GM19455 (cell line): ENCODE results near the gene TJP1.
"Not testable (repeated sequence)": the region's sequence is repeated elsewhere in the genome, so short reads cannot be mapped to it uniquely, and the experiment has no call there.

Experiments used
- ATAC-seq: cut with Tn5 transposase; IDR thresholded peaks from one replicate; pipeline ENCODE4 v1.9.1; 2021; ENCODE audit not compliant: unreplicated experiment

TJP1 gene

GRCh38 chr15:29800491-29801366 lies 21.5 kb downstream of the TJP1 start:
- no peak for ATAC-seq

DNA sequence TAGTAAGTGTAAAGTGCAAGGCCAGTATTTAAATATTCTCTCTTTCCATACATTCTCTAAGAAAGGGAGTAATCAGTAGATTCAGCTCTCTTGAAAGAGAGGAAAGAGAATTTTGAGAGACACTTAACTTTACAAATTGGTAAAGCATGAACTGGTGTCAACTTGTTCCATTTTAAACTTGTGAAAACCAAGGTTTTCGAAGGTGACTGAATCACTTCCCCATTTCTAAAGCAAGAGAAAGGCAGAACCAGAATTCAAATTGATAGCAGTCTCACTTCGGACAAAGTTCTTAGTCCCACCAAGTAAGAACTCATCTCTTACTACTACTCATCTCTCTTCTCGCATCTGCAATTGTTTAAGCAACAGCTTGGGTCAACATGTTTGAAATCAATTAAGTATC lies 22.4 kb downstream of the TJP1 start:
- ATAC-seq: no peak

- no peak for ATAC-seq
Observed at GRCh38 chr15:29795610-29796009, 26.7 kb downstream of the TJP1 start.

GRCh38 chr15:29792426-29793159 lies 29.7 kb downstream of the TJP1 start:
- no peak for ATAC-seq

- ATAC-seq: no peak
Observed at GRCh38 chr15:29790607-29791006, 31.7 kb downstream of the TJP1 start.

DNA sequence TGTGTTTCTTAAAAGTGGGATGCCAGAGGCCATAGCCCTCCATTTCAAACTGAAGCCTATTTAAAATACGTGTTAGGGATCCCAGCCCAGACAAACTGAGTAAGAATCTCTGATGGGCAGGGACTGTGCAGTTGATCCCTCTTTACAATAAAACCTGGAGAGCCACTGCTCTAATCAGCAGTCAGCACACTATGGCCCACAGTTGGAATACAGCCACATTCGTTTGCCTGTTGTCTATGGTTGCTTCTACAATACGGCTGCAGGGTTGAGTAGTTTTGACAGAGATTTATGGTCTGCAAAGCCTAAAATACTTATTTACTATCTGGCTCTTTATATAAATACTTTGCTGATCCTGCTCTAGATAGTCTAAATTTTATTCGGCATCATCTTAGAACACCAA lies 32.4 kb downstream of the TJP1 start:
- no peak for ATAC-seq

GRCh38 chr15:29788433-29789034 lies 33.7 kb downstream of the TJP1 start:
- ATAC-seq: no peak

GRCh38 chr15:29787767-29788166 lies 34.5 kb downstream of the TJP1 start:
- ATAC-seq: no peak

- no peak for ATAC-seq
Observed at GRCh38 chr15:29785642-29786041, 36.6 kb downstream of the TJP1 start.

DNA sequence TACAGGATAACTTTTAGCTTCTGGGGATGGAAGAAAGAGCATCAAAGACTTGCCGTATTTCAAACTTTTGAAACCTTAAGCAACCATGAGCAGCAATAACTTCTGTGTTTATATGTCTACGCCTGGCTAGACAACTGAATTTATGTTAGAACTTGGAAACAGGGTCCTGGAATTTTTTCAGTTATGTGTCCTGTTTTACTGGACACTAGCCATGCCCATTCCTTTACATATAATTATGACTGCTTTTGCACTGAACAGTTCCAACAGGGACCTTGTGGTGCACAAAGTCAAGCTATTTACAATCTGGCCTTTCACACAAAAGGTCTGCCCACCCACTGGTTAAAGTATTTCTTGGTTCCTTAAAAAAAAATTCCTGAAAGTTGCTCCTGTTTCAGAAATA lies 37.1 kb downstream of the TJP1 start:
- ATAC-seq: no peak

DNA sequence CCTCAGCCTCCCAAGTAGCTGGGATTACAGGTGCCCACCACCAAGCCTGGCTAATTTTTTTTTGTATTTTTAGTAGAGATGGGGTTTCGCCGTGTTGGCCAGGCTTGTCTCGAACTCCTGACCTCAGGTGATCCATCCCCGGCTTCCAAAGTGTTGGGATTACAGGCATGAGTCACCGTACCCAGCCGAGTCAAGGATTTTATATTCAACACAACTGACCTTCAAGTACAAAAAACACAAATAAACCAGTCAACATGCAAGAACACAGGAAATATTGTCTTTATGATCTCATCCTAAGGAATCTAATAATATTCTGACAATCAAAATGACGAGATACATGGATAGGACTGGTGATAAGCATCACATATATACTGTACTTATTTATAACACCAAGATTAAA lies 37.9 kb downstream of the TJP1 start:
- ATAC-seq: no peak

DNA sequence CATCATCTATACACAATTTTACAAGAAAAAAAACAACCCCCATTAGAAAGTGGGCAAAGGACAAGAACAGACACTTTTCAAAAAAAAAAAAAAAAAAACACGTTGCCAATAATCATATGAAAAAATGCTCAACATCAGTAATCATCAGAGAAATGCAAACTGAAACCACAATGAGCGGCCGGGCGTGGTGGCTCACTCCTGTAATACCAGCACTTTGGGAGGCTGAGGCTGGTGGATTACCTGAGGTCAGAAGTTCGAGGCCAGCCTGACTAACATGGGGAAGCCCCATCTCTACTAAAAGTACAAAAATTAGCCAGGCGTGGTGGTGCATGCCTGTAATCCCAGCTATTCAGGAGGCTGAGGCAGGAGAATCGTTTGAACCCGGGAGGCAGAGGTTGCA lies 39.5 kb downstream of the TJP1 start:
- ATAC-seq: not testable (repeated sequence)

GRCh38 chr15:29778382-29778781 lies 43.9 kb downstream of the TJP1 start:
- ATAC-seq: no peak

DNA sequence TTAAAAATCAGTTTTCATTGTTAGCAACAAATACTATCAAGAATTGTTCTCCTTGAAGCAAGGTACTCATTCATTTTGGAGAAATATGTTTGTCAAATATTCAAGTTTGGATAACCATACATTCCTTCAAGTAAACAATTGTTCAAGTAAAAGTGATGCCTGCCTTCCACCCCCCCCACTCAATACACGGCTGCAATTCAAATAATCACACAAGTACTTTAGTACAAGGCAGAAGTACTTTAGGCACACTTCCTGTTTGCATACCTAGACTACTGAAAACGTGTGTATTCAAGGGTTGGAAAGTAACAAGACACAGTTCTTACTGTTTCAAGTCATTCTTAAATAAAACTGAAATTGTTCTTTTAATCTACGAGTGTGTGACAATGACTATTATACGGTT lies 45.4 kb downstream of the TJP1 start:
- ATAC-seq: no peak

DNA sequence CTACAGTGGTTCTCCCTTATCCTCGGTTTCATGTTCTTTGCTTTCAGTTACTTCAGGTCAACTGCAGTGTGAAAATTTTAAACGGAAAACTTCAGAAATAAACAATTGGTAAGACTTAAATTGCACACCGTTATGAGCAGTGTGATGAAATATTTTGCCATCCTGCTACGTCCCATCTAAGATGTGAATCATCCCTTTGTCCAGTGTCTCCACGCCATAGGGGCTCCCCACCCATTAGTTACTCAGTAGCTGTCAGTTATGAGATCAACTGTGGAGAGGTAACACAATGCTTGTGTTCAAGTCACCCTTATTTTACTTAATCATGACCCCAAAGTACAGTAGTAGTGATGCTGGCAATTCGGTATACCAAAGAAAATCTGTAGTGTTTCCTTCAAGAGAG lies 47.4 kb downstream of the TJP1 start:
- ATAC-seq: no peak

DNA sequence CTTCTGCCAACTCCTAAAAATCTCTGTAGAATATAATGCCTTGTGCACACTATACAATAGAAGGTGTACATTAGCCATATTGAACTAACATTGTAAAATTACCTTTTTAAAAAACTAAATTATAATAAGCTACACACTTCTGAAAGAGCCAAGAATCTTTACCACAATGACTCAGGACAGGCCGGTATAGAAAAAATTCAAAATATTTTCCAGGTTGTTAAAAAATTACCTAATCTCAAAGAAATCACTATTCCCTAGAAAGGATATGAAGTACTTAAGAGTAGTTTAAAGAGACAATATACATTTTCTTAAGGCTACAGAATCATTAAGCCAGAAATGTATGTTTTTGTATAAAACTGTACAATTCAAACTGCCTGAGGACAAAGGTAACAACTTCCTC lies 48.5 kb downstream of the TJP1 start:
- ATAC-seq: no peak

DNA sequence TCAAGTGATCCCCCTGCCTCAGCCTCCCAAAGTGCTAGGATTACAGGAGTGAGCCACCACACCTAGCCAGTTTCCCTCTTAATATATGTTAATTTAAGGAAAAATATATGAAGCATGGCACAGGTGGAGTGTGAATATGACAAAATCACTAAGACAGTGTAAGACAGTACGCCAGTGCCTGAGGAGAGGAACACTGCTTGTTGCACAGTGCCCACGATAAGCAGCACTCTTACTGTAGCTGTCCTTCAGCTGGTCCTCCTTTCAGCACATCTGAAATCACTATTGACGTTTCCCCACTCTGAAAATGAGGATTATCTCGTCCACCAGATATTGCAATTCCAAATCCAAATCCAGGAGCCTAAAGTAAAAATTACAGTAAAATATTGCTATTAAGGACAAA lies 49.3 kb downstream of the TJP1 start:
- ATAC-seq: no peak

DNA sequence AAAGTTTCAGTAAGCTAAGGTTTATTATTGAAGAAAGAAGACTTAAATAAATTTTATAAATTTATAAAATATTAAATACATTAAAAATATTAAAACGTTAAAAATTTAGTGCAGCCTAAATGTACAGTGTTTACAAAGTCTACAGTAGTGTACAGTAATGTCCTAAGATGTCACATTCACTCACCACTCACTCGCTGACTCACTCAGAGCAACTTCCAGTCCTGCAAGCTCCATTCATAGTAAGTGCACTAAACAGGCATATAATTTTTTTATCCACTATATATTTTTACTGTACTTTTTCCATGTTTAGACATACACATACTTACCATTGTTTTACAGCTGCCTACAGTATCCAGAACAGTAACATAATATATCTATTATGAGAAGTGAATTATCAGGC lies 51.5 kb downstream of the TJP1 start:
- ATAC-seq: no peak

DNA sequence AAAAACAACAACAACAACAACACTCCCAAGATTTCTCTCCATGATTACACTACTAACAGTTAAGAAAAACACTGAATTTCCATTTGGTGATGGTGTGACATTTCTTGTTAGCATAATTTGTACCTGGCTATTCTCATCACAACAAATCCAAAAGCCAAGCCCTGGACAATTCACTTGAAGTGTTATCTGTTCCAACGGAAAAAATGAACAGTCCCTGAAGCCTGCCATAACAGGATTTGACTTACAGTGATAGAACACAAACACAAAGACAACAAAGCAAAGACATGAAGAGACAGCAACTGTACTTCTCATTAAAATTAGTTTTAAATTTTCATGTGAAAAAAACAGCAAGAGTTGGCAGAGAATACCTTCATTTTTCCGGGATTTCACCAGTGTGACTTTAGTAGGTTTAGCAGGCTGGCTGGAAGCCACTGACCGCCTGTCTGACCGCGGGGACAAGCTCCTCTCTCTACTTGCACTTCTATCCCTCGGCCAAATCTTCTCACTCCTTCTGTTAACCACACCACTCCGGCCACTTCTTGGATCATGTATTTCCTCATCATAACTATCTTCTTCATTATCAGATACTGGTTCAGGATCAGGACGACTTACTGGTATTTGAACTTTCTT lies 56.3 kb downstream of the TJP1 start:
- no peak for ATAC-seq

DNA sequence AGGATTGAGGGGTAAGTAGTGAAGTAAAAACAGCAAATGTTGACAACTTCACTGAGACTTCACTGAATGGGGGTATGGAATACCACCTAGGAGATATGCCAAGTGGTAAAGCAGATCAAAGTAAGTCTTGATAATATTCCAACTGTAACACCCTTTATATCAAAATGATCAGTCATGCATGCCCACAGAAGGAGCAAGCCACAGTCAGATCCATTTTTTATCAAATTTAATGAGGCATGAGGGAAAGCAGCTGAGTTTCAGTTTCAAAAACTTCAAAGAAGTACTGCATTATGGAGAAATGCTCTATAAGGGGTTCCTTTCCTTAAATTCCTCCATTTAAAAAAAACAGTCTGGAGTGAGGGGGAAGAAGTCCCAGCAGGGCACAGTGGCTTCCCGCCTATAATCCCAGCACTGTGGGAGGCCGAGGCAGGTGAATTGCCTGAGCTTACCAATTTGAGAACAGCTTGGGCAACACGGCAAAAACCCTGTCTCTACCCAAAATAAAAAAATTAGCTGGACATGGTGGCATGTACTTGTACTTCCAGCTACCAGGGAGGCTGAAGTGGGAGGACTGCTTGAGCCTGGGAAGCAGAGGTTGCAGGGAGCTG lies 56.9 kb downstream of the TJP1 start:
- no peak for ATAC-seq

DNA sequence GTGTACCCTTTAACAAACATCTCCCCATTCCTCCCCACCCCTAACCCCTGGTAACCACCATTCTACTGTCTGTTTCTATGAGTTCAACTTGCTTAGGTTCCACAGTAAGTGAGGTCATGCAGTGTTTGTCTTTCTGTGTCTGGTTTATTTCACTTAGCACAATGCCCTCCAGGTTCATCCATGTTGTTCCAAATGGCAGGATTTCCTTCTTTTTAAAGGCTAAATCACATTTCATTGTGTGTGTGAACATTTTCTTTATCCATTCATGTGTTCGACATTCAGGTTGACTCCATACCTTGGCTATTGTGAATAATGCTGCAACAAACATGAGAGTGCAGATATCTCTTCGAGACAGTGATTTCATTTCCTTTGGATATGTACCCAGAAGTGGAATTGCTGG lies 62.7 kb downstream of the TJP1 start:
- ATAC-seq: no peak
